SK-N-SH (cell line): ENCODE results near the gene P2RY1. TPM values are rescaled to one million over a fixed set of nuclear protein-coding genes. Genes with fewer than 3 reads are reported as not detected.

Experiments
- CTCF ChIA-PET: fragments of 300-600, 350-600 bp; formaldehyde crosslinking; extraction: SDS; loops from one replicate; lab custom pipeline; 2021; lab: Yijun Ruan, JAX
- POLR2A ChIA-PET: fragments of 350-600 bp; sonication (Branson Sonifier 250); formaldehyde crosslinking; extraction: SDS; loops from one replicate; lab custom pipeline; 2020; ENCODE audit warnings: antibody characterized with exemption, inconsistent platforms; lab: Yijun Ruan, JAX
- DNase-seq: peaks from one replicate; pipeline ENCODE4 v3.0.0; 2012
- H2AFZ ChIP-seq: fragments of 200-600 bp; sonication (generic); 2 replicates; pipeline ENCODE4 v1.8.1; 2016; ENCODE audit warnings: antibody characterized with exemption, mild to moderate bottlenecking, low read depth
- H3F3A ChIP-seq: fragments of 200-600 bp; sonication (generic); replicated peaks from 2 replicates; pipeline ENCODE3; 2016; ENCODE audit warnings: antibody characterized with exemption, mild to moderate bottlenecking; ENCODE audit not compliant: insufficient read depth
- H3K27ac ChIP-seq, 2 experiments: fragments of 200-500 bp in 1 of 2; fragments of 200-600 bp in 1 of 2; sonication (Bioruptor generic) in 1 of 2; sonication (generic), shearing (Covaris generic) in 1 of 2; 2 replicates each; pipeline versions ENCODE4 v1.5.1 to v1.6.1; 2014 to 2016; ENCODE audit warnings: low read depth in 2 of 2, inconsistent platforms in 1 of 2, low read length in 1 of 2, mild to moderate bottlenecking in 1 of 2, mixed read lengths in 1 of 2
- H3K27me3 ChIP-seq: fragments of 200-600 bp; sonication (generic), shearing (Covaris generic); 2 replicates; pipeline ENCODE4 v1.6.1; 2016; ENCODE audit warnings: mixed run types; ENCODE audit not compliant: insufficient read depth
- H3K36me3 ChIP-seq, 2 experiments: fragments of 200-500 bp in 1 of 2; fragments of 200-600 bp in 1 of 2; sonication (Bioruptor generic) in 1 of 2; sonication (generic) in 1 of 2; replicated peaks in 1 of 2; 2 replicates each; pipeline versions ENCODE3 to v1.5.1; 2014 to 2016; ENCODE audit warnings: low read length in 1 of 2, mild to moderate bottlenecking in 1 of 2; ENCODE audit not compliant: insufficient read depth in 2 of 2, control insufficient read depth in 1 of 2
- H3K4me1 ChIP-seq, 2 experiments: fragments of 200-500 bp in 1 of 2; fragments of 200-600 bp in 1 of 2; sonication (Bioruptor generic) in 1 of 2; sonication (generic), shearing (Covaris generic) in 1 of 2; 2 replicates each; pipeline versions ENCODE4 v1.5.1 to v1.6.1; 2014 to 2016; ENCODE audit warnings: low read depth in 1 of 2, low read length in 1 of 2, mixed run types in 1 of 2; ENCODE audit not compliant: insufficient read depth in 2 of 2, control insufficient read depth in 1 of 2
- H3K4me2 ChIP-seq: fragments of 200-600 bp; sonication (generic), shearing (Covaris generic); 2 replicates; pipeline ENCODE4 v1.6.1; 2017; ENCODE audit warnings: mixed run types
- H3K4me3 ChIP-seq, 2 experiments: fragments of 200-500 bp in 1 of 2; fragments of 200-600 bp in 1 of 2; sonication (Bioruptor generic) in 1 of 2; sonication (generic), shearing (Covaris generic) in 1 of 2; 2 replicates each; pipeline versions ENCODE4 v1.5.1 to v1.8.1; 2014 to 2016; ENCODE audit warnings: low read depth in 2 of 2, inconsistent platforms in 1 of 2, low read length in 1 of 2, mild to moderate bottlenecking in 1 of 2, mixed read lengths in 1 of 2, moderate library complexity in 1 of 2
- H3K79me2 ChIP-seq: fragments of 200-600 bp; sonication (generic); 2 replicates; pipeline ENCODE4 v1.8.1; 2017; ENCODE audit warnings: mild to moderate bottlenecking; ENCODE audit not compliant: insufficient read depth
- H3K9ac ChIP-seq: fragments of 200-600 bp; sonication (generic); 2 replicates; pipeline ENCODE4 v1.6.1; 2017; ENCODE audit warnings: mixed run types
- H3K9me2 ChIP-seq: fragments of 200-600 bp; sonication (generic); 2 replicates; pipeline ENCODE4 v1.6.1; 2017; ENCODE audit warnings: mixed run types
- H3K9me3 ChIP-seq: fragments of 200-600 bp; sonication (generic); 2 replicates; pipeline ENCODE4 v1.6.1; 2017; ENCODE audit warnings: mixed run types, mild to moderate bottlenecking, moderate library complexity
- H4K20me1 ChIP-seq: fragments of 200-600 bp; sonication (generic); 2 replicates; pipeline ENCODE4 v1.6.1; 2017; ENCODE audit warnings: mild to moderate bottlenecking, mixed run types; ENCODE audit not compliant: insufficient read depth
- CHD2 ChIP-seq: fragments of 150-350 bp; IDR thresholded peaks from 2 replicates; pipeline ENCODE4 v1.6.1; 2018; ENCODE audit warnings: low read length; ENCODE audit not compliant: partially characterized antibody
- ELF1 ChIP-seq: IDR thresholded peaks from 2 replicates; pipeline ENCODE4 v1.4.0; 2012
- EZH2phosphoT487 ChIP-seq: fragments of 200-600 bp; sonication (generic); IDR thresholded peaks from 2 replicates; pipeline ENCODE4 v1.6.1; 2017; ENCODE audit warnings: low read depth, mixed run types, mild to moderate bottlenecking, antibody characterized with exemption, moderate library complexity, borderline replicate concordance
- FOSL2 ChIP-seq: IDR thresholded peaks from 2 replicates; pipeline ENCODE4 v1.4.0; 2012; ENCODE audit warnings: low read depth, mild to moderate bottlenecking, moderate library complexity, borderline replicate concordance
- FOXJ3 ChIP-seq: sonication (generic); formaldehyde crosslinking; IDR thresholded peaks from 2 replicates; pipeline ENCODE4 v1.5.1; 2020; ENCODE audit warnings: mild to moderate bottlenecking, missing genetic modification reagents
- FOXM1 ChIP-seq: IDR thresholded peaks from 2 replicates; pipeline ENCODE4 v1.4.0; 2012; ENCODE audit warnings: low read depth, mild to moderate bottlenecking
- GATA2 ChIP-seq: sonication (generic); formaldehyde crosslinking; IDR thresholded peaks from 2 replicates; pipeline ENCODE4 v1.5.0; 2020; ENCODE audit warnings: mild to moderate bottlenecking, missing genetic modification reagents
- JUND ChIP-seq: IDR thresholded peaks from 2 replicates; pipeline ENCODE4 v1.4.0; 2012
- MXI1 ChIP-seq: IDR thresholded peaks from 2 replicates; pipeline ENCODE4 v1.6.1; 2012; ENCODE audit warnings: mild to moderate bottlenecking, low read depth, low read length, improper control_type of control experiment
- NFIC ChIP-seq: IDR thresholded peaks from 2 replicates; pipeline ENCODE4 v1.4.0; 2012; ENCODE audit warnings: borderline replicate concordance
- POLR2AphosphoS5 ChIP-seq: IDR thresholded peaks from 2 replicates; pipeline ENCODE4 v1.6.1; 2012; ENCODE audit warnings: low read depth, low read length
- RAD21 ChIP-seq: IDR thresholded peaks from 2 replicates; pipeline ENCODE4 v1.6.1; 2012; ENCODE audit warnings: mild to moderate bottlenecking, low read length
- RCOR1 ChIP-seq: fragments of 150-350 bp; IDR thresholded peaks from 2 replicates; pipeline ENCODE4 v1.6.1; 2017; ENCODE audit warnings: antibody characterized with exemption, low read length
- RFX5 ChIP-seq: IDR thresholded peaks from 2 replicates; pipeline ENCODE4 v1.6.1; 2012; ENCODE audit warnings: mild to moderate bottlenecking, improper control_type of control experiment, low read length
- RXRA ChIP-seq: IDR thresholded peaks from 2 replicates; pipeline ENCODE4 v1.4.0; 2012; ENCODE audit warnings: low read depth, mild to moderate bottlenecking, borderline replicate concordance
- SIN3A ChIP-seq: IDR thresholded peaks from 2 replicates; pipeline ENCODE4 v1.6.1; 2012; ENCODE audit warnings: low read depth, mild to moderate bottlenecking, low read length, moderate library complexity, borderline replicate concordance
- TAF1 ChIP-seq: IDR thresholded peaks from 2 replicates; pipeline ENCODE4 v1.6.1; 2012; ENCODE audit warnings: low read depth, mild to moderate bottlenecking, low read length, moderate library complexity, borderline replicate concordance
- TCF12 ChIP-seq: IDR thresholded peaks from 2 replicates; pipeline ENCODE4 v1.4.0; 2012
- YY1 ChIP-seq: IDR thresholded peaks from 2 replicates; pipeline ENCODE4 v1.4.0; 2012; ENCODE audit warnings: low read depth, mild to moderate bottlenecking
- WGBS: methylation state at CpG from one replicate; pipeline ENCODE4 v1.1.6; 2017; ENCODE audit warnings: low lambda C conversion rate; 5-methylcytosine and 5-hydroxymethylcytosine counted together
- polyA plus RNA-seq, 3 experiments: library from polyadenylated mRNA; depleted of rRNA; stranded (reverse); fragments of >200 nt; gene quantifications; 2 replicates each; pipeline ENCODE4 v1.2.3, GENCODE V29; 2012
- TF ChIP-seq, protein P1 (sequence below): IDR thresholded peaks from 2 replicates; pipeline ENCODE4 v1.4.0; 2012; ENCODE audit warnings: low read depth, borderline replicate concordance
- TF ChIP-seq, protein P2 (sequence below): fragments of 150-350 bp; IDR thresholded peaks from 2 replicates; pipeline ENCODE4 v1.6.1; 2017; ENCODE audit warnings: antibody characterized with exemption, low read length, low read depth, borderline replicate concordance
- TF ChIP-seq, protein P3 (sequence below): IDR thresholded peaks from 2 replicates; pipeline ENCODE4; 2012
- TF ChIP-seq, protein P4 (sequence below): IDR thresholded peaks from 2 replicates; pipeline ENCODE4 v1.4.0; 2012; ENCODE audit warnings: low read depth

Gene P2RY1
- polyA plus RNA-seq, 1 of the 3 experiments (the other 2 are of a cell fraction): not detected

DNA sequence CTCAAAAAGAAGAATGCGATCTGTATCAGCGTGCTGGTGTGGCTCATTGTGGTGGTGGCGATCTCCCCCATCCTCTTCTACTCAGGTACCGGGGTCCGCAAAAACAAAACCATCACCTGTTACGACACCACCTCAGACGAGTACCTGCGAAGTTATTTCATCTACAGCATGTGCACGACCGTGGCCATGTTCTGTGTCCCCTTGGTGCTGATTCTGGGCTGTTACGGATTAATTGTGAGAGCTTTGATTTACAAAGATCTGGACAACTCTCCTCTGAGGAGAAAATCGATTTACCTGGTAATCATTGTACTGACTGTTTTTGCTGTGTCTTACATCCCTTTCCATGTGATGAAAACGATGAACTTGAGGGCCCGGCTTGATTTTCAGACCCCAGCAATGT, 1.3 kb downstream of the P2RY1 start:
- ChIA-PET POLR2A (no interaction called here), CTCF (no interaction called here)
- peaks cover 47% of the 10 kb centered on the region; the same call in 1 of the 2 replicates for H3K27me3 ChIP-seq
- no peaks in the 10 kb centered on the region for H4K20me1 ChIP-seq
- WGBS: 20% methylated on average over 14 of the region's 14 CpGs
- no peak overlapping the region for H3K9ac ChIP-seq
- DNase-seq: no peak
- no peak overlapping the region for H2AFZ ChIP-seq
- H3K4me2 ChIP-seq: no peak overlapping the region
- no peak overlapping the region for H3K4me3 ChIP-seq
- H3F3A ChIP-seq: no peaks in the 10 kb centered on the region
- H3K9me3 ChIP-seq: no peaks in the 10 kb centered on the region
- no peak overlapping the region for H3K27ac ChIP-seq
- H3K36me3 ChIP-seq: no peaks in the 10 kb centered on the region
- no peaks in the 10 kb centered on the region for H3K79me2 ChIP-seq
- peaks cover 0 to 8% of the 10 kb centered on the region in 2 experiments; a peak in 1 of 4 replicates for H3K4me1 ChIP-seq
- no peak for TF ChIP-seq ELF1
- no peak for TF ChIP-seq YY1
- no peak for TF ChIP-seq GATA2
- no peak for TF ChIP-seq SIN3A
- no peak for TF ChIP-seq EZH2phosphoT487
- TF ChIP-seq, protein P1, sequence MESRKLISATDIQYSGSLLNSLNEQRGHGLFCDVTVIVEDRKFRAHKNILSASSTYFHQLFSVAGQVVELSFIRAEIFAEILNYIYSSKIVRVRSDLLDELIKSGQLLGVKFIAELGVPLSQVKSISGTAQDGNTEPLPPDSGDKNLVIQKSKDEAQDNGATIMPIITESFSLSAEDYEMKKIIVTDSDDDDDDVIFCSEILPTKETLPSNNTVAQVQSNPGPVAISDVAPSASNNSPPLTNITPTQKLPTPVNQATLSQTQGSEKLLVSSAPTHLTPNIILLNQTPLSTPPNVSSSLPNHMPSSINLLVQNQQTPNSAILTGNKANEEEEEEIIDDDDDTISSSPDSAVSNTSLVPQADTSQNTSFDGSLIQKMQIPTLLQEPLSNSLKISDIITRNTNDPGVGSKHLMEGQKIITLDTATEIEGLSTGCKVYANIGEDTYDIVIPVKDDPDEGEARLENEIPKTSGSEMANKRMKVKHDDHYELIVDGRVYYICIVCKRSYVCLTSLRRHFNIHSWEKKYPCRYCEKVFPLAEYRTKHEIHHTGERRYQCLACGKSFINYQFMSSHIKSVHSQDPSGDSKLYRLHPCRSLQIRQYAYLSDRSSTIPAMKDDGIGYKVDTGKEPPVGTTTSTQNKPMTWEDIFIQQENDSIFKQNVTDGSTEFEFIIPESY: no peak
- TF ChIP-seq CHD2: no peak
- TF ChIP-seq, protein P2, sequence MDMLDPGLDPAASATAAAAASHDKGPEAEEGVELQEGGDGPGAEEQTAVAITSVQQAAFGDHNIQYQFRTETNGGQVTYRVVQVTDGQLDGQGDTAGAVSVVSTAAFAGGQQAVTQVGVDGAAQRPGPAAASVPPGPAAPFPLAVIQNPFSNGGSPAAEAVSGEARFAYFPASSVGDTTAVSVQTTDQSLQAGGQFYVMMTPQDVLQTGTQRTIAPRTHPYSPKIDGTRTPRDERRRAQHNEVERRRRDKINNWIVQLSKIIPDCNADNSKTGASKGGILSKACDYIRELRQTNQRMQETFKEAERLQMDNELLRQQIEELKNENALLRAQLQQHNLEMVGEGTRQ: no peak
- TF ChIP-seq, protein P3, sequence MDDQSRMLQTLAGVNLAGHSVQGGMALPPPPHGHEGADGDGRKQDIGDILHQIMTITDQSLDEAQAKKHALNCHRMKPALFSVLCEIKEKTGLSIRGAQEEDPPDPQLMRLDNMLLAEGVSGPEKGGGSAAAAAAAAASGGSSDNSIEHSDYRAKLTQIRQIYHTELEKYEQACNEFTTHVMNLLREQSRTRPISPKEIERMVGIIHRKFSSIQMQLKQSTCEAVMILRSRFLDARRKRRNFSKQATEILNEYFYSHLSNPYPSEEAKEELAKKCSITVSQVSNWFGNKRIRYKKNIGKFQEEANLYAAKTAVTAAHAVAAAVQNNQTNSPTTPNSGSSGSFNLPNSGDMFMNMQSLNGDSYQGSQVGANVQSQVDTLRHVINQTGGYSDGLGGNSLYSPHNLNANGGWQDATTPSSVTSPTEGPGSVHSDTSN: no peak
- TF ChIP-seq NFIC: no peak
- TF ChIP-seq RCOR1: no peak
- no peak for TF ChIP-seq RAD21
- TF ChIP-seq, protein P4, sequence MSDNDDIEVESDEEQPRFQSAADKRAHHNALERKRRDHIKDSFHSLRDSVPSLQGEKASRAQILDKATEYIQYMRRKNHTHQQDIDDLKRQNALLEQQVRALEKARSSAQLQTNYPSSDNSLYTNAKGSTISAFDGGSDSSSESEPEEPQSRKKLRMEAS: no peak
- TF ChIP-seq POLR2AphosphoS5: no peak
- H3K9me2 ChIP-seq: no peaks in the 10 kb centered on the region

DNA sequence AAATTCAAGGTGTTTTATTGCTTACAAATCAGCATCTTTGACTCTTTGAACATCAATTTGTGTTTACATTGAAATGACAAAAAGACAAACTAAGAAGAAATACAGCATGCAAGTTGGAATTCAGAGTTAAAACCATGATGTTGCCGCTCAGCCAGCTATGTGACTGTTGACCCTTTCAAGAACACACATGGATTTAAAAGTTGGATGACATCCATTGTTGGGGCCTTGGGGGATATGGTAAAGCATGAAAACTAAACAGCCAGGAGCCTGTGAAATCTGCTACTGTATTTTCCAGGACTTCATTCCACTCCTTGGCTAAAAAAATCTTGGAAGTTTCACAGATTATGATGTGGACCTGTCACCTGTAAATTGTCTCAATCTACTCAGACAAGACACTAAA, 4.6 kb downstream of the P2RY1 start:
- no peaks in the 10 kb centered on the region for H3K36me3 ChIP-seq
- H3K27ac ChIP-seq: no peak overlapping the region
- H3K4me2 ChIP-seq: no peak overlapping the region
- H2AFZ ChIP-seq: no peak overlapping the region
- 9% methylated on average over 1 of the region's 1 CpG for WGBS
- H3K9me2 ChIP-seq: no peaks in the 10 kb centered on the region
- H3K4me3 ChIP-seq: no peak overlapping the region
- CTCF ChIA-PET: no interaction called here
- H4K20me1 ChIP-seq: no peaks in the 10 kb centered on the region
- H3K79me2 ChIP-seq: no peaks in the 10 kb centered on the region
- no peak for DNase-seq
- H3F3A ChIP-seq: no peaks in the 10 kb centered on the region
- H3K4me1 ChIP-seq: peaks cover 0 to 8% of the 10 kb centered on the region in 2 experiments; a peak in 1 of 4 replicates
- POLR2A ChIA-PET: no interaction called here
- no peaks in the 10 kb centered on the region for H3K9me3 ChIP-seq
- peaks cover 30% of the 10 kb centered on the region; the same call in 1 of the 2 replicates for H3K27me3 ChIP-seq
- no peak overlapping the region for H3K9ac ChIP-seq
- TF ChIP-seq SIN3A (no peak), JUND (no peak), TCF12 (no peak), FOSL2 (no peak), RCOR1 (no peak), MXI1 (no peak), RAD21 (no peak), FOXM1 (no peak), FOXJ3 (no peak), RXRA (no peak), NFIC (no peak), TAF1 (no peak), RFX5 (no peak)
- TF ChIP-seq, protein P4: no peak
- TF ChIP-seq, protein P2: no peak
- TF ChIP-seq, protein P3: no peak
